Stimulated activated CD8-positive, alpha-beta memory T cell treated with anti-CD3 and anti-CD28 coated beads, Interleukin-2, amount 100 ng/mL, for 1 hour (primary cell): ENCODE data around the gene EARS2.
"Not testable (repeated sequence)": the region's sequence is repeated elsewhere in the genome, so short reads cannot be mapped to it uniquely, and the experiment has no call there.

ENCODE experiments used
- DNase-seq, 2 donors: peaks; one replicate each; pipeline ENCODE4 v3.0.0-alpha.2; 2020; ENCODE audit warnings: low read depth in 2 of 2

Gene EARS2

DNA sequence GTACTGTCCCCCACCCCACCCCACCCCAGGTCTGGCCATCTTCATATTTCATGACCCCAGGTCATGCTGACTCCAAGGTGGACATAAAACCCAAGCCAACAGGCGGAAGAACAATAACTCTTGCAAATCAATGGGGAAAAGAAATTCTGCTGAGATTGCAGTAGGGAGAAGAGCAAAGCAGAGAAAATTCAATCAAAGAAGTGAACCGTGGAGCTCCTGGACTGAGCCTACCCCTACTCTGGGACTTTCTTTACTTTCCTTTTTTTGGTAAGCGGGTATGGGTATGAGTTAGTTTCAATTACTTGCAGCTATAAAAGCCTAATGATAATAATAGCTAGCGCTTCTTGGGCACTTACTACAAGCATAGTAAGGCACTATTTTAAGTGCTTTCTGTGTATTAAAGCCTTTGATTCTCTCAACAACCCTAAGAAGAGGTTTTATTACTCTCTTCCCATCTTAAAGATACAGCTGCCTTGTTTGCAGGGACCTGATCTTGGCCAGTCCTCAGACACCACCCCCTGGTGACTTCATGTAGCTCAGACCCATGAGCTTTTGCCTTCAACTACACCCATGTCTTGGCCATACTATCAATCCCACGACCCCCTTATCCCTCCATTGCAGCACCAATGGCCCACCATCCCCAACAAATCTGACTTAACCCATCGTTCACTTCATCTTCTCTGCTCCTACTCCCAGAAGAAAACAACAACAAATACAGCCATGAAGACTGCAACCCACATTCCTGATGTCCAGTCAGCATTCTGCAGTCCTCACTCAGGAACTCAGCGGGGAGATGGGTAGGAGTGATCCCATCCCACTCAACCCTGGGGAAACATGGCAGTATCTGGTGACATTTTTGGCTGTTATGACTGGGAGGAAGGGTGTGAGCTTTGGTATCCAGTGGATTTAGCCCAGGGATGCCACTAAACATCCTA lies 51.2 kb downstream of the EARS2 start:
- no peak for DNase-seq

- no peak for DNase-seq
These were observed 51.9 kb downstream of the EARS2 start for GRCh38 chr16:23505180-23505665.

GRCh38 chr16:23504453-23505179 lies 52.5 kb downstream of the EARS2 start:
- DNase-seq, result peak; percentile 36 to 50

DNA sequence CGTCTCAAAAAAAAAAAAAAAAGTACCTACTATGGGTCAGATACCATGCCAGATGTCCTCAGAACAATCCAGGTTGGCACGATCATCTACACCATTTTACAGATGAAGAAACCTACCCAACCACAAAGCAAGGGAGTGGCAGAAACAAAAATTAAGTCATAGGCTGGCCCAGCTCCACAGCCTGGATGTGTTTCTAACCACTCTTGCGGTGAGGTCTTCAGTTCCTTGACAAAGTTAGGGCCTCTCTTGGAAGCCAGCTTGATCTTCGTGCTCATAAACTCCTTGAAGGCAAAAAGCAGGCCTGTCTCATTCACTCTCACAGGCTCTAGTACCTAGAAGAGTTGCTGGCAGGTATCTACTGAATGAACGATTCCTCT lies 53.1 kb downstream of the EARS2 start:
- DNase-seq, result no peak

- no peak for DNase-seq
These were observed 54.7 kb downstream of the EARS2 start for GRCh38 chr16:23502466-23502865.

GRCh38 chr16:23501291-23501690 lies 55.9 kb downstream of the EARS2 start:
- DNase-seq, result no peak

DNA sequence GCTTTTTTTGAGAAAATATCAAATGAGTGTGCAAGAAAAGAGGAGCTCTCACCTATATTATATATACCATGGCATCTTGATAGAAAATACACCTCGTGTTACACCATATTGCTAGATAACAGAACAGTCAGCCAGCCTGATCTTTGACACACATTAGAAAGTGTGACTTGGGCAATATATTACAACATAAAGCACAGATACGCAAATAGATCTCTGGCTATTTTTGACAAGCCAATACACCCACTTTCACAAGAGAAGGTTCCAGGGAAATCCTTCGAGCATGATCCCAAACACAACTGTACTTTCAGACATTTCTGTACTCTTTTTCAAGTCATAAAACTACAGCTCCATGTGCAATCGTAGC lies 56.3 kb downstream of the EARS2 start:
- no peak for DNase-seq

GRCh38 chr16:23500212-23500861 lies 56.8 kb downstream of the EARS2 start:
- no peak for DNase-seq

- no peak for DNase-seq
These were observed 57.3 kb downstream of the EARS2 start for GRCh38 chr16:23499801-23500200.

GRCh38 chr16:23498863-23499262 lies 58.3 kb downstream of the EARS2 start:
- no peak for DNase-seq

- DNase-seq, result no peak
These were observed 59.6 kb downstream of the EARS2 start for GRCh38 chr16:23497543-23497868.

DNA sequence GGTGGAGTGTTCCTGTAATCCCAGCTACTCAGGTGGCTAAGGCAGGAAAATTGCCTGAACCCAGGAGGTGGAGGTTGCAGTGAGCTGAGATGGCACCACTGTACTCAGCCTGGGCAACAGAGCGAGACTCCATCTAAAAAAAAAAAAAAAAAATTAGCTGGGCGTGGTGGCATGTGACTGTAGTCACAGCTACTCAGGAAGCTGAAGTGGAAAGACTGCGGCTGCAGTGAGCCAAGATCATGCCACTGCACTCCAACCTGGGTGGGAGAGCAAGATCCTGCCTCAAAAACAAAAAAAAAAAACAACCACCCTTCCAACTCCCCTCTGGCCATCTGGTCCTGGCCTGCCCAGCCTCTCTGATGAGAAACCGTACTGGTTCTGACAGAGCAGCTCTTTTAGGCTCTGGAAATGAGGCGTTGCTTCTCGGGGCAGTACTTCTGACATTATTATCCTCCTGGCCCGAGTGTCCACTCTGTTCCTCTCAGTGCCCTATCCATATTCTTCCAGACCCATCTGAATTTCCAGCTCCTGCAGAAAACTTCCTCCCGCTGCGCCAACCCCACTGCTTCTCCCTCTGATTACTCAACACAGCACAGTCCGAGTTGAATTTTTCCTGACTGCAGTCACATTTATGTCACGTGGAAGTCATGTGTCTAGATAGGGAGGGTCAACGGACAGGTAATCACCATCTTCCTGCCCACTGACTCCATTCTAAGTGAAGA lies 60.2 kb downstream of the EARS2 start:
- no peak for DNase-seq

DNA sequence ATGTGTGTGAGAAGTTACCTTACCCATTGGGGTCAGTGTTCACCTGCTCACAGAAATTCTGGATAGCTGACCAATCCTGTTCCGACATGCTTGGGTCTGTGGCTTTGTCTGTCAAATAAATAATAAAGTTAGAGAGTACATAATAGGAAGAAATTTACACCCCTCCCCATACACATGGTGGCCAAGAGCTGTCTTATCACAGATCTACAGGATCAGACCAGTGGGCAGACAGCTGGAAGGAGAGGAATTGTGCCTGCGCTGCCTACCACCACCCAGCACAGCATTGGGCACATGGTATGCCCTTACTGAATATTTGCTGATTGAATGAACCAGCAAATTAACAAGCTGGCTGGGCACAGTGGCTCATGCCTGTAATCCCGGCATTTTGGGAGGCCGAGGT lies 61.5 kb downstream of the EARS2 start:
- no peak for DNase-seq

DNA sequence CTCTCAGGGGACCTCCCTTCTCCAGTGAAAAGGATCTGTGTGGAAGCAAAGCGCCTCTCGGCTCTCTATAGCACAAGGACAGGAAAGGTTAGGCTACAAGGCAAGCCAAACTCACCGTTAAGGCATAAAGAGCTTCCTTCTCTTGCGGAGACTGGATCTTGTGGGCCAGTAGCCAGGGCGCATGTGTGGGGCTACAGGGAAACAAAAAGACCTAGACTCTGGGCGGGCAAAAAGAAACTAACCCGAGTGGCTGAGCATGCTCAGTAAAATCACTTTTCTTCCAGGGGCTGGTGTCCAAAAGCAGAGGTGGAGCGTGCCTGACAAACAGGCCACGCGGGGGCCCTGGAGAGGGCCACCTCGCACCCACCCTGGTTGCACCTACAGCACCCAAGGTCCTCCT lies 63.0 kb downstream of the EARS2 start:
- DNase-seq, result no peak

DNA sequence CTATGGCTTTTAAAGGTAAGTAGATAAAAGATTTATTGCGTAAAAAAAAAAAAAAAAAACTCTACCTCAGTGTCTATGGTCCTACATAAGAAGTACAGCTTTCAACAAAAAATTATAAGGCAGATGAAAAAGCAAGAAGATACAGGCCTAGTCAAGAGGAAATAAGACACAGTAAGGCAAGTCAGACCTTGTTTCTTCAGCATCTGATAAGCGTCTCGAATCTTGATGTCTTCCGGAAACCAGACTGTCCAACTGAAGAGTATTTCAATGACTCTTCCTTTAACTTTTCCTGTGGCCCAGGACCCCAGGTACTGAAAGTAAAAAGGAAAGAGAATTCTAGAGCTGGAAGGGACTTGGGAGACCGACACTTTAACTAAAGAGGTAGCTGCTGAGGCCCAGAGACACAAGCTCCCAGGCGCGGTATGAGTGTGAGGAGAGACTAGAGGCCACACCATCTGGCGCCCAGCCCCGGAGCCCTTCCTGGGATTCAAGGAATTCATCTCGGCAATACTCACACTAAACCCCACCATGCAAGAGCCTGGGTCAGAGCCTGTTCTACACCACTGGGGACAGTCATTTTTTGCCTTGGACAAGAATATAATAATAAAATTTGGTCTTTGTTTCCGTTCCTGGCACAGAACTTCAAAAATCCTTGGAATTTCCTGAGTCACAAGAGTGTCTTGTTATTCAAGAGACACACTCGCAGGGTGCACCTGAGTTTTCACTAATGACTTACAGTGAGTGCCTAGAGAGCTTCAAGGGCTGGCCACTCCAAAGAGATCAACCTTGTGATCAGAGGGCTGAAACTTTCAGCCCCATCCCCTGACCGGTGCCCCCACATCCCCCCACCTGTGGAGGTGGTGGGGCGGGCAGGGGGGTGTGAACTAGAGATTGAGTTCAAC lies 65.4 kb downstream of the EARS2 start:
- DNase-seq, result no peak

- DNase-seq, result no peak
These were observed 70.7 kb downstream of the EARS2 start for GRCh38 chr16:23486480-23486879.

DNA sequence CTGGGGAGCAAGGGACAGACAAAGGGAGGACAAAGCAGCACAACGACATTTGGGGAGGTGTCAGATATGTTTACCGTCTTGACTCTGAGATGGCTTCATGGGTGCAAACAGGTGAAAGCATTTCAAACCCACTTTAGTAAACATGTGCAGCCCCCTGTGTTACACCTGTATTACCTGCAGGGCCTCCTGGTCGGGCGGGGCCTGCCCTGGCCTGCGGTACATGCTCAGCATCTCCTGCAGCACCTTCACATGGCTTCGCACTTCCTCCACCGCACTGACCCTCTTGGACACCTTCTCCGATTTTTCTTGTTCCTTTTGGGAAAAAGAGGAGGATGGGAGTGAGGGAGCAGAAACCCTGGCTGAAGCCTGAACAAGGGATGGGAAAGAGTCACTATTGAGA lies 71.3 kb downstream of the EARS2 start:
- DNase-seq, result no peak

DNA sequence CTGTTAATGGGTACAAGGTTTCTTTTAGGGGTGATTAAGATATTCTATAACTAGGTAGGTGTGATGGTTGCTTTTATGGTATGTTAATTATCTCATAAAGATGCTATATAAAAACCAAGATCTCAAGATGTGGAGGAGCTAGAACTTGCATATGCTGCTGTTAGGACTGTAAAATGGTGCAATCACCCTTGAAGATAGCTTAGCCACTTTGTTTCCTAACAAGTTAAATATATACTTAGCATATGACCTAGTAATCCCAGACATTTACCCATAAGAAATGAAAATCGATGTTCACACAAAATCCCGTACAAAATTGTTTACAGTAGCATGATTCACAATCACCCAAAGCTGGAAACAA lies 71.9 kb downstream of the EARS2 start:
- DNase-seq, result no peak

- DNase-seq, result no peak
These were observed 72.5 kb downstream of the EARS2 start for GRCh38 chr16:23484510-23485256.

- DNase-seq, result not testable (repeated sequence)
These were observed 73.7 kb downstream of the EARS2 start for GRCh38 chr16:23483492-23483891.
